Panc1 (cell line): ENCODE measurements around the gene CNKSR3. TPM values are rescaled to one million over a fixed set of nuclear protein-coding genes. Genes with fewer than 3 reads are reported as not detected.

Experiments
- ATAC-seq: fragments of 200-7000 bp; cut with Tn5 transposase; 2 replicates; pipeline ENCODE4 v1.9.1; 2020; ENCODE audit warnings: mild to moderate bottlenecking, moderate library complexity
- BruUV-seq: library from RNA; stranded (reverse); fragments of 400-500 nt; replicated peaks from 2 replicates; lab custom pipeline; 2021; lab: Mats Ljungman, UMichigan
- CTCF ChIA-PET: fragments of 300-600 bp; sonication (Branson Sonifier 250); formaldehyde crosslinking; loops from one replicate; lab custom pipeline; 2022; ENCODE audit warnings: antibody characterized with exemption; lab: Charles Lee
- POLR2A ChIA-PET: fragments of 300-600 bp; sonication (Branson Sonifier 250); formaldehyde crosslinking; loops from one replicate; lab custom pipeline; 2022; ENCODE audit warnings: antibody characterized with exemption; lab: Charles Lee
- DNase-seq: peaks from one replicate; pipeline ENCODE4 v3.0.0-alpha.2; 2010; ENCODE audit warnings: low read depth, low spot score
- H3K27ac ChIP-seq: 2 replicates; pipeline ENCODE4 v1.5.1; 2011; ENCODE audit warnings: mild to moderate bottlenecking, low read length, inconsistent platforms
- H3K27me3 ChIP-seq: fragments of 200-500 bp; sonication (Bioruptor generic); 2 replicates; pipeline ENCODE4 v1.6.0; 2014; ENCODE audit warnings: low read length, inconsistent platforms; ENCODE audit not compliant: control insufficient read depth, insufficient read depth
- H3K36me3 ChIP-seq: fragments of 200-500 bp; sonication (Bioruptor generic); 2 replicates; pipeline ENCODE4 v1.5.1; 2014; ENCODE audit warnings: inconsistent platforms, mild to moderate bottlenecking, low read length, moderate library complexity; ENCODE audit not compliant: control insufficient read depth, insufficient read depth
- H3K4me1 ChIP-seq: 2 replicates; pipeline ENCODE4 v1.5.1; 2011; ENCODE audit warnings: inconsistent platforms, mild to moderate bottlenecking, low read length, moderate library complexity; ENCODE audit not compliant: control insufficient read depth, insufficient read depth
- H3K4me3 ChIP-seq, 2 experiments: 2 replicates each; pipeline ENCODE4 v1.5.1; 2011 to 2012; ENCODE audit warnings: low read depth in 2 of 2, low read length in 2 of 2, mild to moderate bottlenecking in 2 of 2, inconsistent platforms in 1 of 2, moderate library complexity in 1 of 2
- H3K9me3 ChIP-seq: fragments of 200-500 bp; sonication (Bioruptor generic); 2 replicates; pipeline ENCODE4 v1.5.1; 2014; ENCODE audit warnings: low read depth, mild to moderate bottlenecking, inconsistent platforms, low read length, moderate library complexity; ENCODE audit not compliant: control insufficient read depth, insufficient read depth
- CTCF ChIP-seq: fragments of 450-650 bp; IDR thresholded peaks from 2 replicates; pipeline ENCODE4 v1.5.1; 2017; ENCODE audit warnings: mild to moderate bottlenecking
- POLR2AphosphoS5 ChIP-seq: IDR thresholded peaks from 2 replicates; pipeline ENCODE4 v1.6.1; 2012; ENCODE audit warnings: mild to moderate bottlenecking, low read depth, low read length, moderate library complexity
- REST ChIP-seq, 2 experiments: IDR thresholded peaks; 2 replicates each; pipeline ENCODE4 v1.6.1; 2011 to 2012; ENCODE audit warnings: low read depth in 2 of 2, control low read depth in 1 of 2, low read length in 1 of 2, mild to moderate bottlenecking in 1 of 2, moderate library complexity in 1 of 2; ENCODE audit not compliant: insufficient read depth in 1 of 2
- SIN3A ChIP-seq: IDR thresholded peaks from 2 replicates; pipeline ENCODE4 v1.6.1; 2012; ENCODE audit warnings: low read depth, mild to moderate bottlenecking, low read length, moderate library complexity, borderline replicate concordance; ENCODE audit not compliant: insufficient read depth
- TCF7L2 ChIP-seq: IDR thresholded peaks from 2 replicates; pipeline ENCODE4 v1.6.1; 2011; ENCODE audit warnings: mild to moderate bottlenecking, low read depth, low read length, inconsistent platforms
- in situ Hi-C: cut with HindIII; loops from 2 replicates; pipeline ENCODE4 v1.10.0; 2016; ENCODE audit warnings: low sequenced_read_pairs, low pct_unique_long_range_greater_than_20kb
- intact Hi-C: fragments of 100-400 bp; cut with micrococcal nuclease; formaldehyde crosslinking; loops from one replicate; pipeline ENCODE4 v1.10.0; 2022; ENCODE audit not compliant: unreplicated experiment
- total RNA-seq: library from RNA; stranded (reverse); gene quantifications from one replicate; pipeline ENCODE4 v1.2.1, GENCODE V29; 2021; ENCODE audit not compliant: unreplicated experiment

Gene CNKSR3
- total RNA-seq, 1 experiment from 2014 or later, result 18.2 TPM

- no peaks in the 10 kb centered on the region for H3K36me3 ChIP-seq
- intact Hi-C loops (no loop called here), in situ Hi-C loops (no loop called here)
- ChIA-PET CTCF (no interaction called here), POLR2A (no interaction called here)
- no peak overlapping the region for H3K27ac ChIP-seq
- no peak for DNase-seq
- TF ChIP-seq CTCF (no peak), POLR2AphosphoS5 (no peak), REST (IDR thresholded peaks at IDR 0.05; ENCODE audit: insufficient read depth in 1 of 2, low read depth in 2 of 2, low read length in 1 of 2) (no peak), TCF7L2 (no peak), SIN3A (no peak)
- no peak for ATAC-seq
- H3K9me3 ChIP-seq, result no peaks in the 10 kb centered on the region
- no peak overlapping the region for H3K4me3 ChIP-seq
- BruUV-seq, result no TSS peak
- H3K4me1 ChIP-seq, result no peaks in the 10 kb centered on the region
- H3K27me3 ChIP-seq, result no peaks in the 10 kb centered on the region
Observed at GRCh38 chr6:154534531-154534930, 24.0 kb upstream of the CNKSR3 start.

- no peak for DNase-seq
- ATAC-seq, result no peak
- intact Hi-C loops (loop anchor here (2.0 kb wide), 1 partner anchor 22 kb away; the partner anchor contains the start of gene CNKSR3), in situ Hi-C loops (no loop called here)
- Histone ChIP-seq H3K27ac (no peak overlapping the region), H3K4me1 (no peaks in the 10 kb centered on the region), H3K9me3 (no peaks in the 10 kb centered on the region), H3K36me3 (no peaks in the 10 kb centered on the region), H3K4me3 (no peak overlapping the region), H3K27me3 (no peaks in the 10 kb centered on the region)
- ChIA-PET POLR2A (no interaction called here), CTCF (no interaction called here)
- no peak for TF ChIP-seq TCF7L2
- TF ChIP-seq SIN3A, result no peak
- no peak for TF ChIP-seq POLR2AphosphoS5
- no peak for TF ChIP-seq REST (IDR thresholded peaks at IDR 0.05; ENCODE audit: insufficient read depth in 1 of 2, low read depth in 2 of 2, low read length in 1 of 2)
- TF ChIP-seq CTCF, result no peak
- no TSS peak for BruUV-seq
Observed at GRCh38 chr6:154532426-154532825, 21.9 kb upstream of the CNKSR3 start.
